GM21723 (cell line): ENCODE measurements around the gene PRSS1.
"Not testable (repeated sequence)": the region's sequence is repeated elsewhere in the genome, so short reads cannot be mapped to it uniquely, and the experiment has no call there.

ENCODE experiments used
- ATAC-seq: cut with Tn5 transposase; IDR thresholded peaks from one replicate; pipeline ENCODE4 v1.9.1; 2021; ENCODE audit warnings: mild to moderate bottlenecking, moderate library complexity; ENCODE audit not compliant: unreplicated experiment

PRSS1 gene

GRCh38 chr7:142745745-142746144 lies 3.5 kb upstream of the PRSS1 start:
- ATAC-seq = no peak

GRCh38 chr7:142746264-142746663 lies 3.0 kb upstream of the PRSS1 start:
- ATAC-seq = no peak

GRCh38 chr7:142748410-142748809 lies 862 bp upstream of the PRSS1 start:
- not testable (repeated sequence) for ATAC-seq

- no peak for ATAC-seq
These were observed 1.2 kb downstream of the PRSS1 start for GRCh38 chr7:142750321-142750938.

GRCh38 chr7:142751526-142752175 lies 2.4 kb downstream of the PRSS1 start:
- ATAC-seq = not testable (repeated sequence)

GRCh38 chr7:142752376-142753225 lies 3.3 kb downstream of the PRSS1 start:
- ATAC-seq = no peak

GRCh38 chr7:142753366-142753765 lies 4.1 kb downstream of the PRSS1 start:
- no peak for ATAC-seq

- ATAC-seq = not testable (repeated sequence)
These were observed 4.7 kb downstream of the PRSS1 start for GRCh38 chr7:142753925-142754491.

- ATAC-seq = no peak
These were observed 5.7 kb downstream of the PRSS1 start for GRCh38 chr7:142754681-142755575.

- not testable (repeated sequence) for ATAC-seq
These were observed 9.0 kb downstream of the PRSS1 start for GRCh38 chr7:142758312-142758711.

GRCh38 chr7:142759433-142759832 lies 10.2 kb downstream of the PRSS1 start:
- ATAC-seq = no peak

- ATAC-seq = no peak
These were observed 10.9 kb downstream of the PRSS1 start for GRCh38 chr7:142760071-142760642.

GRCh38 chr7:142761606-142762005 lies 12.3 kb downstream of the PRSS1 start:
- ATAC-seq = not testable (repeated sequence)

- no peak for ATAC-seq
These were observed 12.8 kb downstream of the PRSS1 start for GRCh38 chr7:142762104-142762503.

- ATAC-seq = no peak
These were observed 18.2 kb downstream of the PRSS1 start for GRCh38 chr7:142767451-142767850.

GRCh38 chr7:142767861-142768260 lies 18.6 kb downstream of the PRSS1 start:
- ATAC-seq = no peak

GRCh38 chr7:142768885-142769284 lies 19.6 kb downstream of the PRSS1 start:
- not testable (repeated sequence) for ATAC-seq

- peak; percentile 17 for ATAC-seq
These were observed 21.5 kb downstream of the PRSS1 start, which contains the start of gene PRSS2 for GRCh38 chr7:142770661-142771352. TSS of gene PRSS2 (plus strand) at chr7:142770970. CDS start at chr7:142770983, 13 bp downstream.

- ATAC-seq = peak; percentile 98
These were observed 22.1 kb downstream of the PRSS1 start for GRCh38 chr7:142771353-142771723.
